Endothelial cell of umbilical vein (primary cell): ENCODE data around the gene PHC2.

Experiments used
- CTCF ChIP-seq, 2 donors: IDR thresholded peaks; 1 replicate in 1 of 2; 2 replicates in 1 of 2; pipeline ENCODE4 v1.5.1; 2011; ENCODE audit warnings: low read length in 2 of 2, mild to moderate bottlenecking in 2 of 2, moderate library complexity in 2 of 2, control low read depth in 1 of 2, inconsistent platforms in 1 of 2, low read depth in 1 of 2; ENCODE audit not compliant: insufficient read depth in 1 of 2; ENCODE audit errors: extremely low read depth in 1 of 2
- EZH2 ChIP-seq: IDR thresholded peaks from 2 replicates; pipeline ENCODE4 v1.6.1; 2012; ENCODE audit warnings: borderline replicate concordance, low read depth, mild to moderate bottlenecking, moderate library complexity, low read length, inconsistent platforms; ENCODE audit not compliant: severe bottlenecking
- FOS ChIP-seq: IDR thresholded peaks from 2 replicates; pipeline ENCODE4 v1.6.1; 2011; ENCODE audit warnings: mild to moderate bottlenecking, low read length, moderate library complexity, borderline replicate concordance; ENCODE audit not compliant: insufficient read depth
- MAX ChIP-seq: IDR thresholded peaks from 2 replicates; pipeline ENCODE4 v1.6.1; 2011; ENCODE audit not compliant: insufficient read depth, insufficient read length
- POLR2A ChIP-seq: IDR thresholded peaks from 2 replicates; pipeline ENCODE4 v1.6.1; 2012; ENCODE audit warnings: low read depth, mild to moderate bottlenecking, control low read depth, low read length
- POLR2AphosphoS5 ChIP-seq: IDR thresholded peaks from 2 replicates; pipeline ENCODE4 v1.6.1; 2012; ENCODE audit warnings: low read depth, mild to moderate bottlenecking, control low read depth, low read length, moderate library complexity; ENCODE audit not compliant: insufficient read depth

GRCh38 chr1:33330906-33331305, 100.0 kb downstream of the PHC2 start:
- no peak for TF ChIP-seq CTCF (IDR thresholded peaks at IDR 0.05; ENCODE audit: extremely low read depth in 1 of 2, insufficient read depth in 1 of 2, low read depth in 1 of 2, low read length in 2 of 2)
- no peak for TF ChIP-seq FOS
- TF ChIP-seq EZH2: no peak
- no peak for TF ChIP-seq POLR2A
- TF ChIP-seq POLR2AphosphoS5: no peak
- TF ChIP-seq MAX: no peak
